H1 (cell line): ENCODE data around the gene SPOCK1.

Experiments used
- ATF2 ChIP-seq: IDR thresholded peaks from 2 replicates; pipeline ENCODE4 v1.6.1; 2012; ENCODE audit warnings: low read length, inconsistent platforms
- CTCF ChIP-seq, 3 experiments: IDR thresholded peaks; 1 replicate in 2 of 3; 2 replicates in 1 of 3; pipeline versions ENCODE4 v1.5.1 to v1.6.1; 2011; ENCODE audit warnings: low read length in 3 of 3, mild to moderate bottlenecking in 3 of 3, inconsistent platforms in 2 of 3, low read depth in 1 of 3, moderate library complexity in 1 of 3; ENCODE audit not compliant: insufficient read depth in 1 of 3; ENCODE audit errors: control extremely low read depth in 1 of 3
- EZH2 ChIP-seq: fragments of 200-600 bp; sonication (generic); IDR thresholded peaks from 2 replicates; pipeline ENCODE4 v1.7.1; 2012; ENCODE audit warnings: low read depth, mild to moderate bottlenecking, moderate library complexity, low read length, inconsistent platforms; ENCODE audit not compliant: severe bottlenecking
- RAD21 ChIP-seq, 2 experiments: IDR thresholded peaks in 1 of 2; conservative IDR thresholded peaks in 1 of 2; 2 replicates each; pipeline ENCODE4 v1.6.1; 2011; ENCODE audit warnings: low read depth in 2 of 2, low read length in 2 of 2, improper control_type of control experiment in 1 of 2, inconsistent platforms in 1 of 2, mild to moderate bottlenecking in 1 of 2, moderate library complexity in 1 of 2
- SP1 ChIP-seq: IDR thresholded peaks from 2 replicates; pipeline ENCODE4 v1.6.1; 2011; ENCODE audit warnings: low read depth, low read length
- SRF ChIP-seq: IDR thresholded peaks from 2 replicates; pipeline ENCODE4 v1.6.1; 2011; ENCODE audit warnings: mild to moderate bottlenecking, low read depth, low read length, moderate library complexity
- TBP ChIP-seq: IDR thresholded peaks from 2 replicates; pipeline ENCODE4 v1.6.1; 2011; ENCODE audit warnings: low read depth, low read length, improper control_type of control experiment
- ZNF274 ChIP-seq: IDR thresholded peaks from 2 replicates; pipeline ENCODE4 v1.7.0; 2012; ENCODE audit warnings: low read length, borderline replicate concordance; ENCODE audit errors: extremely low read depth

- no peak for TF ChIP-seq SP1
- TF ChIP-seq CTCF (IDR thresholded peaks at IDR 0.05; ENCODE audit: control extremely low read depth in 1 of 3, insufficient read depth in 1 of 3, low read depth in 1 of 3, low read length in 3 of 3), result no peak
- no peak for TF ChIP-seq RAD21 (IDR thresholded peaks at IDR 0.05 in 1 of 2, conservative IDR thresholded peaks at IDR 0.05 in 1 of 2; ENCODE audit: low read depth in 2 of 2, low read length in 2 of 2)
- TF ChIP-seq TBP, result no peak
- TF ChIP-seq EZH2, result no peak
- TF ChIP-seq ATF2, result no peak
- TF ChIP-seq SRF, result no peak
- no peak for TF ChIP-seq ZNF274
These were observed 265.4 kb downstream of the SPOCK1 start for GRCh38 chr5:137233726-137234125.
